Lower leg skin (tissue), 3 donors: Measurements from ENCODE around the gene FRMD1.

Experiments used
- CTCF ChIP-seq, 3 donors: fragments of 450-650 bp; IDR thresholded peaks; one replicate each; pipeline ENCODE4 v1.5.1; 2016; ENCODE audit warnings: antibody characterized with exemption in 3 of 3, mild to moderate bottlenecking in 3 of 3, moderate library complexity in 2 of 3
- POLR2A ChIP-seq, 2 donors: fragments of 450-650 bp; IDR thresholded peaks; one replicate each; pipeline ENCODE4 v1.6.1; 2016 to 2017; ENCODE audit warnings: antibody characterized with exemption in 2 of 2, mild to moderate bottlenecking in 1 of 2, moderate library complexity in 1 of 2

- TF ChIP-seq CTCF (IDR thresholded peaks at IDR 0.05) (no peak), POLR2A (IDR thresholded peaks at IDR 0.05) (no peak)
Observed at GRCh38 chr6:168015009-168015408, 64.0 kb downstream of the FRMD1 start.
